Hematopoietic multipotent progenitor cell treated with erythropoietin and hydrocortisone succinate and interleukin-3 and kit ligand, for 8 days (in vitro differentiated cells): ENCODE data around the gene C1QTNF2.
"Not testable (repeated sequence)": the region's sequence is repeated elsewhere in the genome, so short reads cannot be mapped to it uniquely, and the experiment has no call there.

Experiments
- DNase-seq: peaks from one replicate; pipeline ENCODE4 v3.0.0-alpha.2; 2015

Gene C1QTNF2

DNA sequence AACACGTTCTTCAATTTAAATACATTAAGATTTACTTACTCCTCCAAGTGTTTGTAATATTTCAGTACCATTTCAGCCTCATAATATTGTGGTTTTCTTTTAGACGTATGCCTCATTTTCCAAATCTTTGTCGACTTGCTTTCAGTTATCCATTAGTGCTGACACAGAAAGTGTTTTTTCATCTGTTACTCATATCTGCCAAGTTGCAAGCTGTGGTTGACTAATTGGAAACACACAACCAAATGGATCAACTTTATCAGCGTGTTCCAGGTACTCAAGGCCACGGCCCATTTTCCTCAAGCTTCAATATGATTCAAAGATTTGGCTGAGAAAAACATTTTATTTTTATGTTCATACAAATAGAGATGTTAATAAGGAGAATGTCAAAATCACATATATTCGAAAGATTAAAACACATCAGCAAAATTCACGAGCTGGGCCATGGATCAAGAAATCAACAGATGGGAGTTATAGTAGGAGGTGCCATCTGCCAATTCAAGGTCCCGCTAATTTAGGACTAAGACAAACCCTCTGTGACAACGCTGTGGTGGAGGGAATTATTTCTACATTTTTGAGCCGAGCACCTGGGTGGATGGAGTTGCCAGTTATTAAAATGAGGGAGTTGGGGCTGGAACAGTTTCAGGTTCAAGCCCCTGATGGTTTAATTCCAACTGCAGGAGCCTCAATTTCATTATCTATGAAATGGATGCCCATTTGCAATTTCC is 30.9 kb downstream of the C1QTNF2 start:
- peak; percentile 81 for DNase-seq

DNA sequence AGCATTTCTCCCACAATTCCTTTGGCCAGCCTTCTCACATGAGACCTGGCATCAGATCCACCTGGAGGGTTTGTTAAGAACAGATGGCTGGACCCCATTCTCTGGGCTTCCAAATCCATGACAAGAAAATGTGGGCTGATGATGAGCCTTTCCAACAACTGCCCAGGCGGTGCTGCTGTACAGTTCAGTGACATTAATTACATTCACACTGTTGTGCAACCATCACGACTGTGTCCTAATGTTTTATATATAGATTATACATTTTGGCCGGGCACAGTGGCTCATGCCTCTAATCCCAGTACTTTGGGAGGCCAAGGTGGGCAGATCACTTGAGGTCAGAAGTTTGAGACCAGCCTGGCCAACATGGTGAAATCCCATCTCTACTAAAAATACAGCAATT is 35.7 kb downstream of the C1QTNF2 start:
- DNase-seq = not testable (repeated sequence)

DNA sequence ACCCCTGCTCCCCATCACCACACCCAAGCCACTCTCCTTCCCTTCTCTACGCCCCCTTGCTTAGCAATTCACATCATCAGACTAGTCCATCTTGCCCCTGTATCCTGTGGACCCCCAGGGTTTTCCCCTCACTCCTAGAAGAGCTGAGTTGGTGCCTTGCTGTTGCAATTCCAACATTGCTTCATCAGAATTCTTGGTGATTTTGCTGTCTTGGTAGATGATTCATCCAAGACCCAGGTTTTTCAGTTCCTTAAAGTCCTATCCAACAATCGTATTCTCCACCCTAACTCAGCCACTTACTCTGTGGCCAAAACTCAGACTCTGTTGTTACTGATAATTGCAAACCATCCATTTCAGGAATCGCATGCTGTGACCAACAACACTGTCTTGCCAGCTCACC is 36.7 kb downstream of the C1QTNF2 start:
- no peak for DNase-seq

DNA sequence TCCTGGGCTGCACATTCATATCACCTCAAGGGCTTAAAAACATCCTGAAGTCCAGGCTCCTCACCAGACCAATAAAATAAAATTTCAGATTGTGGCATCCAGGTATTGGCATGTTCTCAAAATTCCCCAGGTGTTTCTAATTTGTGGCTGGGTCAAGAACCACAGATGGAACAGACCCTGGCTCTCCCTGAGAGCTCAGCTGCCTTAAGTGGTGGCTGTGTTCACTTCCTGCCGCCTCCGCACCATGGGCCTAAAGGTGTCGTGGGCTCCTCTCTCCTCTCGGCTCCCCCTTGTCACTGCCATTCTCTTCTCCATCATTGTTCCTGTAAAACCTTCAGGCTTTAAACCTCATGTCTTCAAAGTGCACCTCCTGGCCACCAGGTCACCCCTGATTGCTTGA is 40.2 kb downstream of the C1QTNF2 start:
- DNase-seq = no peak

DNA sequence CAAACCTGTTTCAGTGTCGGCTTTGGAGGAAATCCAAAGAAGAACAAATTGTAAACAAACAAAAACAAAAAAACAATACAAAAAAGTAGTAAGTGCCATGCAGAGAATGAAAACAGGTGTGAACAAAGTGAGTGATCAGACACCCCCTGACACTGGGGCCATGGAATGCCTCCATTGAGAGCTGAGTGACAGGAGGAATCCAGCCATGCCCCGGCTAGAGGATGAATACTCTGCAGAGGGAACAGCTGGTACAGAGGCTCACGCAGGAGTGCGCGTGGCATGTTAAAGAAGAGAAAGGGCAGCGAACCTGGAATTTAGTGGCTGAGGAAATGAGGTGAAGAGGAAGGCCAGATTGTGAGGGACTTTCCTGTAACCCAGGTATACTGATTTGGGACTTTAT is 42.6 kb downstream of the C1QTNF2 start:
- no peak for DNase-seq

DNA sequence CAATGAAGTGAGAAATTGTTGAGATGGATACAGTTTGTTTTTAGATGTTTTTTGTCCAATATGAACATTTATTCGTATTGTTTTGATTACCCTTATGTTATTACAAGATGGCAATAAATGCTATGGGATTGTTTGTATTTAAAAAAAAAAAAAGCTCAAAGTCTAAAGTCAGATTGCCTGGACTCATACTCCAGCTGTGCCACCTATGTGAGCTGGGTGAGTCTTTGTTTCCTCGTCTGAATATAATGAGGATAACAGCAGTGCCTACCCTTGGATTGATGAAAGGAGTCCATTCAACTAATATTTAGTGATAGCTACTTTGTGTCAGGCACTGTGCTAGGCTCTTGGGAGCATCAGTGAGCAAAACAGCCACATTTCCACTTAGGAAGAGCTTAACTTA is 43.4 kb downstream of the C1QTNF2 start:
- no peak for DNase-seq

DNA sequence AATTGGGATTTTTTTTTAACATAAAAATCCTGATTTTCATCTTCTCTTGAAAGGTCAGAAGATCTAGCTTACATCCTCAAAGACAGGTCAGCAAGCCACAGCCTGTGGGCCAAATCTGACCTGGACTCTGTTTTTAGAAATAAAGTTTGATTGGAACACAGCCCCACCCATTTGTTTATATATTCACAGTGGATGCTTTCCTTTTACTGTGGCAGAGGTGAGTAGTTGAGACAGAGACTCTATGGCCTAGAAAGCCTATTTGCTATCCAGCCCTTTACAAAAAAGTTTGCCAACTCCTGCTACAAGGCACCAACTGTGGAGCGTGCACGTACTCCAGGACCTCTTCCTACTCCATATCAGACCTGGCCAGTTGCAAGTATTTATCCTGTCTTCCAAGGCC is 44.7 kb downstream of the C1QTNF2 start:
- no peak for DNase-seq

DNA sequence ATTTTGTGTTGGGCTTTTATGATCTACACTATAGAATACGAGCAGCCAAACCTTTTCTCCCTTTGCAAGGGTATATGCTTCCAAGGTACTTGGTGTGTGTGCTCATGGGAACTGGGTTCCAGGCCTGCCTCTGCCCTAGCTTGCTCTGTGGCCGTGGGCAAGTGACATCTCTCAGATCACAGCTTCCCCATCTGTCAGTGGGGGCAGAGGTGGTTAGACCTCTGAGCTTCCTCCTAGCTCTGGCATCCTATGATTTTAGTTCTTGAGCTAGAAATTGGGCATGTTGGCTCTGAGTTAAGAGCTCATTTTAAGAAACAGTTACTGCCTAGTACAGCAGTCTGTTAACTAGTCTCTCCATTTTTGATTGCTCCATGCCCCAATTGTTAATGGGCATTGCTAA is 45.5 kb downstream of the C1QTNF2 start:
- no peak for DNase-seq

DNA sequence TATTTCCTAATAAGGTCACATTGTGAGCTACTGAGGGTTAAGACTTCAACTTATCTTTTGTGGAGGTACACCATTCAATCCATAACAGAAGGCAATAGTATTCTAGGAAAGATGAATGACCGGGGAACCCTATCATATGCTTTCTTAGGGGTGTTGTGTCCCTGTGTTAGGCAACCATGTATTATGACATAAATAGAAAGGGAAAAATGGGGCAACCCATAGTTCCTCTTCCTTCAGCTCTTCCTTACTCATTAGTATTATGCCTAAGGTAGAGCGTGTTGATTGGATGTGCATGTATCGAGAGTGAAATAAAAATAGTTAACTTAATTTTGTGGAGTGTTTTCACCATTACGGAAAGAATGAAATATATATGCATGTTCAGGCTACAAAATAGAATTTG is 52.0 kb downstream of the C1QTNF2 start:
- no peak for DNase-seq

DNA sequence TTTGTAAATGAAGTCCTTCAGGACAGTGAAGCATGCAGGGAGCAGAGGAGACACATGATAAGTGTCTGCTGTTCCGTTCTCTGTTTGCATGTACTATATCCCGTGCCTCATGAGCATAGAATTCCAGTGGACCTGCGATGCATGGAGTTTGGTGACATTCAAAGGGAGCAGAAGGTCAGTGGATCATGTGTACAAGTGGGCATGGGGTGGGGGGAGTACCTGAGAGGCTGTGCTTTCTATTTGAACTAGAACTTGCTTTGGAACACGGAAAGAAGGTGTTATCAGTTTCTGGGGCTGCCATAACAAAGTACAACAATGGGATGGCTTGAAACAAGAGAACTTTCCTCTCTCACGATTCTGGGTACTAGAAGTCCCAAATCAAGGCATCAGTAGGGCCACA is 53.0 kb downstream of the C1QTNF2 start:
- DNase-seq = no peak

DNA sequence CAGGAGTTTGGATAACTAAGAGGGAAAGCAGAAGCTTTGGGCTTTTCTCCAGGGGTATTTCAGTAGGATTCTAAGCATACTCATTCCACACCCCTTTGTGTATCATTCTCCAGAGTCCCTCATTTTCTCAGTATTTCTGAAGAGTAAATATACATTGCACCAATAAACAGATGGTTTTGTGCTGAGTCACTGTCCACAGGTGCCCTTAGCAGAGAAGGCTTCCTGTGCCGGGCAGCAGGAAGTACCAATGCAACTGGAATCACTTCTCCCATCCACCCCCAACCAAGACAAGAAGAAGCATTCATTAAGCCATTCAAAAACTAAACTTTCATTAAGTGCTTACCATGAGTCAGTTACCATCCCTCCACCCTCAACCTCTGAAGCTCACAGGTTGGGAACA is 54.5 kb downstream of the C1QTNF2 start:
- DNase-seq = no peak

DNA sequence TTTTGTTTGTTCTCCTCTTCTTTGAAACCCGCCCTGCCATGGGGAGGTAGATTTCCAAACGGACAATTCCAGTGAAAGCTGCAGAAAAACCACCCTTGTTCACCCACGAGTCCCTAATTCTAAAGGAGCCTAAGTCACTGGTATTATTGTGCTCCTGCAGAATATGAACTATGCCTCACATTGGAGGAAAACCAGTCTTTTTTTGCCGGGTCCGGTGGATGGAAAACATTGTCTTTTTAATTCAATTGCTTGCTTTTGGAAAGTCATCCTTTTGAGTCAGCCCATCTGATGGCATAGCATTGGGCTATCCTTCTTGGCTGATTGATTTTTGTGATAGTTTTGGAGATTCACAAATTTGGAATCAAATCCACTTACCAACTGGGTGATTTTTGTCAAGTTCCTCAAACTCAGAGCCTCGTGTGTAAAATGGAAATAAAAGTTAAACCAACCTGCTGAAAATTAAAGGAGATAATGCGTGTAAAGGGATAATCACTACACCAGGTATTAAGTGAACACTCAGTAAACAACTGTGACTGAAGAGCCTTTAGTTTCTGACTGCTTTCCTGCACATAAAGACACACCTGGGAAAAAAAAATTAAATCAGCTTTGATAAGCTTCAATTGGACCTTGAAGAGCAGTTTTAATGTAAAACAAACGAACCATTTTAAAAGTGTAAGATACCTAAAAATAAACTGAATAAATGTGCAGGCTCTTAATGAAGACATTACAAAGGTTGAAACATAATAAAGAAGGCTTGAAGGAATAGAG is 57.3 kb downstream of the C1QTNF2 start:
- DNase-seq = no peak

DNA sequence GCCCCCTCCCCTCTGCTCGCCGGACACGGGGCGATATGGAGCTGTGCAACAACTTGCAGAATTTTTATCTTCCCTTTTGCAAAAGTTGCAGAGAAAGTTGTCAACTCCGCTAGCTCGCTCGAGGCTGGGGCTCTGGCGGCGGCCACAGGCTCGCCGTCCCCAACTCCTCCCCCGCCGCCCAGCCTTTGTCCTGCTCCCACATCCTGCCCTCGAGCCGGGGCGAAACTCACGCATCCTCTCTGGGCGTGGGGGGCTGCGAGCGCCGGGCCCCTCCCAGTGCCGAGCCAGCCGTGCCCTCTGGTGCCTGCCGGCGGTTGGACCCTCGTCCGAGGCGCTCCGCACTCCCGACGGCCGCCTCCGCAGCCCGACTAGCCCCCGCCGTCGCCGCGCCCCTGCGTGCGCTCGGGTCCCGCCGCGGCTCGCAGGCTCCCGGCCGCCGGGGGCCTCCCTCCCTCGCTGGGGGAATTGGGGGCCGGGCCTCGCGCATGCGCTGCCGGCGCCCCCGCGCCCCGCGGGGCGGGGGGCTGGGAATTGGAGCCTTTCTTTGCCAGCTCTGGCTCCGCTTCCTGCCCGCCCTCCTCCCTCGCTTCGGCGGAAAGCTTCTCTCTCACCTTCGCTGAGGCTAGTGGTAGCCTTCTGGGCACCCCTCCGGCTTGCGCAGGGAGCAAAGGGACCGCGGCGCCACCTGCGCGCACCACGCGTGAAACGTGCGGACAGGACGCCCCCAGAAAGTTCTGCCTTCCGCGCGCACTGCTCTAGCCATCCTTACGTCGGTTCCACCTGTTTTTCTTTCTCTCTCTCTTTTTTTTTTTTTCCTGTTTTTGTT is 58.1 kb downstream of the C1QTNF2 start, which contains the start of gene CCNJL:
Gene CCNJL (minus strand): TSS at position 431 of the 826 bp plus-strand sequence. CDS start 641 bp downstream, outside the sequence.
- no peak for DNase-seq

DNA sequence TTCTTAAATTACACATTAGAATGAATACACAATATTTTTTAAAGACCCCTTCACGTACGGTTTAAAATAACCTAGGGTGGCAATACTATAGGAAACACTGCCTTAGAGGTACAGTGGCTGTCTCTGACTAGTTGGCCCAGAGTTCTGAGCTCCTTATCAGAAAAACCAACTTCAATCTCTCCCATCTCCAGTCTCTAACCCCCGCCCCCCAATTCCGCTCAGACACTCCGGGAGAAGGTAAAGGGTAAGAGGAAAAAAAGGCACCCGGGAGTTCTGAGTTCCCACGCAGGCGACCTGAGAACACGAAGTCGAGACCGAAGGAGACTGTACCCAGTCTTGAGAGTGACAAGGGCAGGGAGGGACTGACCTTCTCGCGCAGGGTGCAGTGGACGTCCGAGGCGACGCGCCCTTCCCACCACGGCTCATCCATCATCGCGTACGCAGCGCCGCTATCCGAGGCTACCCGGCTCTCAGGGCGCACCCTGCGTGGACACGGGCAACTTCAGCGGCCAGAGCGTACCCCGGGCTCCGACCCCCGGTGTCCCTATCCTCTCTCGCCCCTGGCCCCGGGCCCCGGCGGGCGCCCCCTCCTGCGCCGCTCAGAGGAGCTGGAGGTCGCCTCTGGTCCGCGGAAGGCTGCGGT is 58.8 kb downstream of the C1QTNF2 start:
- DNase-seq = no peak

DNA sequence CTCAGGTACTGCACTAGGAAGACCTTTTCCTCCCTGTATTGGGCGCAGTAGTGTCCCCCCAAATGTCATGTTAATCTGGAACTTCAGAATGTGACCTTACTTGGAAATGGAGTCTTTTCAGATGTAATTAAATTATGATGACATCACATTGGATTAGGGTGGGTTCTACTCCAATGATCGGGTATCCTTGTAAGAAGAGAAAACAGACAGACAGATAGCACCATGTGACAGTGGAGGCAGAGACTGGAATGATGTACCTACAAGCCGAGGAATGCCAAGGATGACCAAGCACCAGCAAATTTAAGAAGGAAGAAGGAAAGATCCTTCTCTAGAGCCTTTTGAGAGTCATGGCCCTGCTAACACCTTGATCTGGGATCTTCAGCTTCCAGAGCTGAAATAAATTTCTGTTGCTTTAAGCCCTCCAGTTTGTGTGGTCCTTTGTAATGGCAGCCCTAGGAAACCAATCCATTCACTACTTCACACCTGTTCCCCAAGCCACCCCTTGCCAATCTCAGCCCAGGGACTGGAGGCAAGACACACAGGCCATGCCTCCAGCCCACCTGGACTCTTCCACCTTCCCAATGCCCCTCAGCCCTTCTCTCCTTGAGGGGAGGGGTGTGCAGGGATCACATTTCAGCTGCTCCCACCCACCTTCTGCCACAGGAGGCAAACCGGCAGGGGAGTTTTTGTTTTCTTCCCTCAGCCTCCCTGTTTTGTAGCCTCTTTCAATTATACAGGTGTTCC is 59.7 kb downstream of the C1QTNF2 start:
- DNase-seq = no peak

DNA sequence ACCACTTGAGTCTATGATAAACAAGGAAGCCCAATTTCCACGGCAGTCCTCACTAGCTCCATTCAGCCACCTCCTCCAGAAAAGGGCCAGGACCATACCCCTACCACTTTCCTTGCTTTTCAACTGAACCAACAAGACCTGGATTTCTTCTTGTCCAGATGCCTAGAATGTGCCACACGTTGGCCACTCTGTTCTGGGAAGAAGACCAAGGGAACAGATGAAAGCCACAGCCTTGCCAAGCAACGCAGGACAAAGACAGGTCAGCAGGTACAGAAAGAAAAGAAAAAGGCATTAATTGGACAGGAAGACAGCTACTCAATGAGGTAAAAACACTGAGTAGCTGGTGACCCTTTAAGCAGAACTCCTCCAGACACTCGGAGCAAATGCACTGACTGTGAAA is 60.3 kb downstream of the C1QTNF2 start:
- no peak for DNase-seq

DNA sequence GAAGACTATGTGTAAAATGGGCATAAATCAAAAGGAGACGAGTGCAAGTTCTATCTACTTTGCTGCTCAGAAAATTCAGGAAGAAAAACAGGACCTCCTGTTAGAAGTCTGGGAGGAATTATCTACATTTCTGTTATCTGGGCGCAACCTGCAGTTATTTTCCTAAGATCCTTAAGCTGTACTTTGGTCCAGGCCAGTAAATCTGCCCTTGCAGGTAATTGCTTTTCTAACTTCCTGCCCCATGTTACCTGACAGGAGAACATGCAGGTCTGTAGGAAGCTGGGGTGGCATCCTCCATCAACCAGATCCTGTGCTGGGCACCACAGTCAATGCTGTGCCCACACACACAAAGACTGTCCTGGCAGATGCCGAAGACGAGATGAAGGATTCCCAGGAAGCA is 63.7 kb downstream of the C1QTNF2 start:
- DNase-seq = no peak

DNA sequence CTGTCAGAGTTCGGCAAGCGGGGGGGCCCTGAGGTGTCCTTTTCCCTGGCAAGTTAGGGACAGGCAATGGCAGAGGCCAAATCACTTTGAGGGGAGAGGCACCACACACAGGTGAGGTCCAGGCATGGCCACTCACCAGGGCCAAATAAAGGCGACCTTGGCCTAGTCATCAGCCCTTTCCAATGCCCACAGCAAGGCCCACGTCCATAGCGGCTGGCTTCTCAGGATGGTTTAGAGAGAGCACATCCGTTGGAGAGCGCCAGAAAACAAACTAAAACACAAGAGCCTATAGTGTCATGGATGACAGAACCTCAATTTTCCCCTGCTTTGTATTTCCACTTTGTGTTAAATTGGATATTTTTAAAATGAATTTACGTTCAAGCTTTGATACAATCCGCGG is 65.1 kb downstream of the C1QTNF2 start:
- no peak for DNase-seq

DNA sequence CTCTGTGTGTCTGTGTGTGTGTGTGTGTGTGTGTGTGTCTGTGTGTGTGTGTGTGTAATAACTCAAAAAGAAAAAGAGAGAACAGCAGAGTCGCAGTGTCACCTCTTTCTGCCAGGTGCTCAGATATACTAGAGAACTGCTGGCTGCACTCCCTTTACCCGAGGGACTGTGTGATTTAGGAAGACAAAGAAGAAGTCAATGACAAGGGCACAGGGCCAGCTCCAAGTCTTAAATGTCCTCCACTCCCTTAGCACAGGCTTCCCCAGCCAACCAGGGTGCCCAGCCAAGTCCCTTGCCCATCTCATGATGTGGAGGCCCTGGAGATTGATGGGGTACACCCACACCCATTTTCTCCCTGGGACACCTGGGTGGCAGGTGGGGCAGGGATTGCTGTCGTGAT is 66.7 kb downstream of the C1QTNF2 start:
- no peak for DNase-seq

DNA sequence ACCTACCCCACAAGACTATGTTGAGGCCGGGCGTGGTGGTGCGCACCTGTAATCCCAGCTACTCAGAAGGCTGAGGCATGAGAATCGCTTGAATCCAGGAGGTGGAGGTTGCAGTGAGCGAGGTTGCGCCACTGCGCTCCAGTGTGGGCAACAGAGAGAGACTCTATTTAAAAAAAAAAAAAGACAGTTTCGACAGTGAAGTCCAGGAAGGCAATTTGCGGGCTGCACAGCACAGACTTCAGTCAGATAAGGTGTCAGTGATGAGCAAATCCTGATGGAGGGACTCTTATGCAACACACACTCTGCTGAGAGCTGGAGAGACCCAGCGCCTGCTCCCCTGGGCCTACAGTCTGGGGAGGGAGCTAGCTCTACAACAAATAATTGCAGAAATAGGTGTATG is 72.2 kb downstream of the C1QTNF2 start:
- DNase-seq = no peak

DNA sequence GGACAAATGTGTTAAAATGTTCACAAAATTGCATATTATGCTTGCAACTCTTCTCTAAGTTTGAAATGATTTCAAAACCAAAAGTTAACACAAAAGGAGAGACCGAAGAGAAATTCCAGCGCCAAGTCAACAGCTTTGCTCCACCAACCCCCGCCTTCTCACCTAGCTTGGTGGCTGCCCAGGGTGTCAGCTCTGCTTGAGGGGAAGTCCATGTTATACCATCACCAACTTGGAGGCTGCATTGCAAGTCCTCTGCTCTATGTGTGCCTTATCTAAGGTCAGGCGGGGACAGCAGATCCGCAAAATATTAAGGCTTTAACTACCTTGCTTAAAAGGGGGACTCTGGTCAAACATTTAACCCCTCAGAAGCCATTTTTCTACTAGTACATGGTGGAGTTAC is 72.7 kb downstream of the C1QTNF2 start:
- no peak for DNase-seq
